GM19438 (cell line): ENCODE data around the gene RORC.
"Not testable (repeated sequence)": the region's sequence is repeated elsewhere in the genome, so short reads cannot be mapped to it uniquely, and the experiment has no call there.

ENCODE experiments used
- ATAC-seq: cut with Tn5 transposase; IDR thresholded peaks from one replicate; pipeline ENCODE4 v1.9.1; 2021; ENCODE audit warnings: low read depth; ENCODE audit not compliant: unreplicated experiment

RORC gene

GRCh38 chr1:151831605-151832004, at the start of gene RORC:
Gene RORC, minus strand, starts transcription at chr1:151831802. Its CDS starts 38 bp downstream, at chr1:151831764.
- ATAC-seq: no peak

GRCh38 chr1:151875419-151876097, 44.0 kb upstream of the RORC start:
- ATAC-seq: no peak

GRCh38 chr1:151872776-151873175, 41.2 kb upstream of the RORC start:
- not testable (repeated sequence) for ATAC-seq

GRCh38 chr1:151871284-151872030, 39.9 kb upstream of the RORC start:
- ATAC-seq: no peak

- no peak for ATAC-seq
These were observed 36.9 kb upstream of the RORC start for GRCh38 chr1:151868486-151868885.

- no peak for ATAC-seq
These were observed 36.3 kb upstream of the RORC start for GRCh38 chr1:151867765-151868411.

GRCh38 chr1:151867321-151867720, 35.7 kb upstream of the RORC start:
- ATAC-seq: no peak

- ATAC-seq: no peak
These were observed 32.8 kb upstream of the RORC start for GRCh38 chr1:151864411-151864810.

GRCh38 chr1:151862604-151863003, 31.0 kb upstream of the RORC start:
- ATAC-seq: no peak

GRCh38 chr1:151860504-151861187, 29.0 kb upstream of the RORC start:
- ATAC-seq: no peak

- ATAC-seq: no peak
These were observed 28.3 kb upstream of the RORC start for GRCh38 chr1:151859891-151860293.

GRCh38 chr1:151858886-151859665, 27.5 kb upstream of the RORC start:
- no peak for ATAC-seq

- ATAC-seq: no peak
These were observed 26.6 kb upstream of the RORC start for GRCh38 chr1:151858030-151858746.

GRCh38 chr1:151855933-151856332, 24.3 kb upstream of the RORC start:
- ATAC-seq: no peak

GRCh38 chr1:151855516-151855915, 23.9 kb upstream of the RORC start:
- ATAC-seq: not testable (repeated sequence)

GRCh38 chr1:151854658-151855057, 23.1 kb upstream of the RORC start:
- ATAC-seq: no peak

GRCh38 chr1:151853411-151853943, 21.9 kb upstream of the RORC start, which contains the start of gene THEM5:
Gene THEM5, minus strand, starts transcription at chr1:151853712. Its CDS starts 147 bp downstream, at chr1:151853565.
- no peak for ATAC-seq

GRCh38 chr1:151852733-151853132, 21.1 kb upstream of the RORC start:
- ATAC-seq: no peak

- ATAC-seq: no peak
These were observed 20.3 kb upstream of the RORC start for GRCh38 chr1:151851886-151852285.
